ENCODE results near the gene DDIT4.
"Not testable (repeated sequence)": the region's sequence is repeated elsewhere in the genome, so short reads cannot be mapped to it uniquely, and the experiment has no call there.

- TF ChIP-seq TBP, TAF1 (IDR thresholded peaks at IDR 0.05; ENCODE audit: low read depth, low read length): not testable (repeated sequence)
- TF ChIP-seq, protein P1, sequence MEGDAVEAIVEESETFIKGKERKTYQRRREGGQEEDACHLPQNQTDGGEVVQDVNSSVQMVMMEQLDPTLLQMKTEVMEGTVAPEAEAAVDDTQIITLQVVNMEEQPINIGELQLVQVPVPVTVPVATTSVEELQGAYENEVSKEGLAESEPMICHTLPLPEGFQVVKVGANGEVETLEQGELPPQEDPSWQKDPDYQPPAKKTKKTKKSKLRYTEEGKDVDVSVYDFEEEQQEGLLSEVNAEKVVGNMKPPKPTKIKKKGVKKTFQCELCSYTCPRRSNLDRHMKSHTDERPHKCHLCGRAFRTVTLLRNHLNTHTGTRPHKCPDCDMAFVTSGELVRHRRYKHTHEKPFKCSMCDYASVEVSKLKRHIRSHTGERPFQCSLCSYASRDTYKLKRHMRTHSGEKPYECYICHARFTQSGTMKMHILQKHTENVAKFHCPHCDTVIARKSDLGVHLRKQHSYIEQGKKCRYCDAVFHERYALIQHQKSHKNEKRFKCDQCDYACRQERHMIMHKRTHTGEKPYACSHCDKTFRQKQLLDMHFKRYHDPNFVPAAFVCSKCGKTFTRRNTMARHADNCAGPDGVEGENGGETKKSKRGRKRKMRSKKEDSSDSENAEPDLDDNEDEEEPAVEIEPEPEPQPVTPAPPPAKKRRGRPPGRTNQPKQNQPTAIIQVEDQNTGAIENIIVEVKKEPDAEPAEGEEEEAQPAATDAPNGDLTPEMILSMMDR (IDR thresholded peaks at IDR 0.05; ENCODE audit: control extremely low read depth in 1 of 3, insufficient read depth in 1 of 3, low read depth in 1 of 3, low read length in 3 of 3): not testable (repeated sequence)
Measured at GRCh38 chr10:72307711-72308110, 34.0 kb downstream of the DDIT4 start.

Measured in H1 (cell line).